Activated naive CD8-positive, alpha-beta T cell (primary cell): ENCODE data around the gene GSAP.

Experiments
- H3K27ac Mint-ChIP-seq: one replicate; pipeline ENCODE4 v1.8.0; 2021; ENCODE audit warnings: mixed read lengths
- H3K27me3 Mint-ChIP-seq: one replicate; pipeline ENCODE4 v1.8.0; 2021; ENCODE audit warnings: mixed read lengths
- H3K36me3 Mint-ChIP-seq: one replicate; pipeline ENCODE4 v1.8.0; 2021; ENCODE audit warnings: mixed read lengths
- H3K4me1 Mint-ChIP-seq: one replicate; pipeline ENCODE4 v1.8.0; 2021; ENCODE audit warnings: low read depth, mixed read lengths
- H3K4me3 Mint-ChIP-seq: one replicate; pipeline ENCODE4 v1.8.0; 2021; ENCODE audit warnings: mild to moderate bottlenecking, mixed read lengths
- H3K9me3 Mint-ChIP-seq: one replicate; pipeline ENCODE4 v1.8.0; 2021; ENCODE audit warnings: low read depth, mixed read lengths

The GSAP gene

GRCh38 chr7:77425101-77426051, 9.2 kb upstream of the GSAP start:
- H3K4me3 Mint-ChIP-seq = no peak overlapping the region
- no peak overlapping the region for H3K27ac Mint-ChIP-seq
- peaks cover 26% of the 10 kb centered on the region for H3K4me1 Mint-ChIP-seq
- no peaks in the 10 kb centered on the region for H3K27me3 Mint-ChIP-seq
- H3K36me3 Mint-ChIP-seq = peaks cover 2% of the 10 kb centered on the region
- no peaks in the 10 kb centered on the region for H3K9me3 Mint-ChIP-seq

- Mint-ChIP-seq H3K4me1 (peaks cover 16% of the 10 kb centered on the region), H3K4me3 (no peak overlapping the region), H3K36me3 (peaks cover 2% of the 10 kb centered on the region), H3K27me3 (no peaks in the 10 kb centered on the region), H3K9me3 (no peaks in the 10 kb centered on the region), H3K27ac (no peak overlapping the region)
These were observed 6.4 kb upstream of the GSAP start for GRCh38 chr7:77422500-77422899.

- peaks cover 17% of the 10 kb centered on the region for H3K4me1 Mint-ChIP-seq
- H3K4me3 Mint-ChIP-seq = no peak overlapping the region
- H3K27me3 Mint-ChIP-seq = no peaks in the 10 kb centered on the region
- no peaks in the 10 kb centered on the region for H3K9me3 Mint-ChIP-seq
- H3K36me3 Mint-ChIP-seq = peaks cover 2% of the 10 kb centered on the region
- H3K27ac Mint-ChIP-seq = no peak overlapping the region
These were observed 5.0 kb upstream of the GSAP start for GRCh38 chr7:77420986-77421672.

- Mint-ChIP-seq H3K9me3 (no peaks in the 10 kb centered on the region), H3K4me3 (no peak overlapping the region), H3K27me3 (no peaks in the 10 kb centered on the region), H3K4me1 (peaks cover 17% of the 10 kb centered on the region), H3K27ac (no peak overlapping the region), H3K36me3 (peaks cover 2% of the 10 kb centered on the region)
These were observed 4.3 kb upstream of the GSAP start for GRCh38 chr7:77420438-77420837.

- no peak overlapping the region for H3K4me3 Mint-ChIP-seq
- H3K9me3 Mint-ChIP-seq = no peaks in the 10 kb centered on the region
- H3K27ac Mint-ChIP-seq = no peak overlapping the region
- peaks cover 27% of the 10 kb centered on the region for H3K4me1 Mint-ChIP-seq
- peaks cover 2% of the 10 kb centered on the region for H3K36me3 Mint-ChIP-seq
- no peaks in the 10 kb centered on the region for H3K27me3 Mint-ChIP-seq
These were observed 3.0 kb upstream of the GSAP start for GRCh38 chr7:77419102-77419501.

GRCh38 chr7:77417801-77418200, 1.7 kb upstream of the GSAP start:
- H3K4me3 Mint-ChIP-seq = no peak overlapping the region
- no peaks in the 10 kb centered on the region for H3K27me3 Mint-ChIP-seq
- H3K36me3 Mint-ChIP-seq = peaks cover 2% of the 10 kb centered on the region
- no peak overlapping the region for H3K27ac Mint-ChIP-seq
- no peaks in the 10 kb centered on the region for H3K9me3 Mint-ChIP-seq
- peaks cover 36% of the 10 kb centered on the region for H3K4me1 Mint-ChIP-seq

GRCh38 chr7:77416621-77417371, 647 bp upstream of the GSAP start:
- H3K9me3 Mint-ChIP-seq = no peaks in the 10 kb centered on the region
- peaks cover 2% of the 10 kb centered on the region for H3K36me3 Mint-ChIP-seq
- H3K27ac Mint-ChIP-seq = peak overlapping the region; percentile 70
- H3K4me3 Mint-ChIP-seq = peak overlapping the region; percentile 77
- H3K4me1 Mint-ChIP-seq = peaks cover 40% of the 10 kb centered on the region
- H3K27me3 Mint-ChIP-seq = no peaks in the 10 kb centered on the region

GRCh38 chr7:77415476-77415822, 700 bp downstream of the GSAP start:
- Mint-ChIP-seq H3K27ac (peak overlapping the region; percentile 61), H3K36me3 (no peaks in the 10 kb centered on the region), H3K27me3 (no peaks in the 10 kb centered on the region), H3K4me3 (peak overlapping the region; percentile 75), H3K9me3 (no peaks in the 10 kb centered on the region), H3K4me1 (peaks cover 45% of the 10 kb centered on the region)

GRCh38 chr7:77413861-77414424, 2.2 kb downstream of the GSAP start:
- H3K4me1 Mint-ChIP-seq = peaks cover 41% of the 10 kb centered on the region
- H3K27me3 Mint-ChIP-seq = no peaks in the 10 kb centered on the region
- H3K9me3 Mint-ChIP-seq = no peaks in the 10 kb centered on the region
- no peaks in the 10 kb centered on the region for H3K36me3 Mint-ChIP-seq
- no peak overlapping the region for H3K4me3 Mint-ChIP-seq
- H3K27ac Mint-ChIP-seq = no peak overlapping the region

GRCh38 chr7:77413128-77413527, 3.0 kb downstream of the GSAP start:
- peaks cover 37% of the 10 kb centered on the region for H3K4me1 Mint-ChIP-seq
- no peaks in the 10 kb centered on the region for H3K27me3 Mint-ChIP-seq
- H3K36me3 Mint-ChIP-seq = no peaks in the 10 kb centered on the region
- H3K27ac Mint-ChIP-seq = no peak overlapping the region
- no peak overlapping the region for H3K4me3 Mint-ChIP-seq
- no peaks in the 10 kb centered on the region for H3K9me3 Mint-ChIP-seq

- Mint-ChIP-seq H3K27ac (no peak overlapping the region), H3K4me3 (no peak overlapping the region), H3K4me1 (peaks cover 24% of the 10 kb centered on the region), H3K9me3 (no peaks in the 10 kb centered on the region), H3K27me3 (no peaks in the 10 kb centered on the region), H3K36me3 (no peaks in the 10 kb centered on the region)
These were observed 6.2 kb downstream of the GSAP start for GRCh38 chr7:77409739-77410547.

- Mint-ChIP-seq H3K4me1 (peaks cover 18% of the 10 kb centered on the region), H3K27ac (no peak overlapping the region), H3K27me3 (no peaks in the 10 kb centered on the region), H3K36me3 (peaks cover 3% of the 10 kb centered on the region), H3K4me3 (no peak overlapping the region), H3K9me3 (no peaks in the 10 kb centered on the region)
These were observed 7.0 kb downstream of the GSAP start for GRCh38 chr7:77409005-77409738.

GRCh38 chr7:77407906-77408305, 8.2 kb downstream of the GSAP start:
- no peak overlapping the region for H3K27ac Mint-ChIP-seq

More at GRCh38 chr7:77407906-77408305, 8.2 kb downstream of the GSAP start:
- Mint-ChIP-seq H3K9me3 (no peaks in the 10 kb centered on the region), H3K4me3 (no peak overlapping the region), H3K36me3 (peaks cover 6% of the 10 kb centered on the region), H3K4me1 (peaks cover 10% of the 10 kb centered on the region), H3K27me3 (no peaks in the 10 kb centered on the region)
